DND-41 (cell line): Measurements from ENCODE around the gene CAPG.

Experiments used
- ATAC-seq: fragments of 200-7000 bp; cut with Tn5 transposase; 3 replicates; pipeline ENCODE4 v1.9.1; 2021; ENCODE audit warnings: low read depth; ENCODE audit not compliant: insufficient read depth
- DNase-seq: peaks from one replicate; pipeline ENCODE4 v3.0.0-alpha.2; 2020
- H2AFZ ChIP-seq: 2 replicates; pipeline ENCODE4 v1.6.0; 2012; ENCODE audit warnings: low read depth, low read length
- H3K27ac ChIP-seq: 2 replicates; pipeline ENCODE4 v1.5.1; 2012; ENCODE audit warnings: low read length, inconsistent platforms
- H3K27me3 ChIP-seq: fragments of 200-600 bp; sonication (generic); 2 replicates; pipeline ENCODE4 v1.6.0; 2012; ENCODE audit warnings: low read length, mild to moderate bottlenecking, inconsistent platforms; ENCODE audit not compliant: insufficient read depth, poor library complexity
- H3K36me3 ChIP-seq: 2 replicates; pipeline ENCODE4 v1.5.1; 2012; ENCODE audit warnings: low read length, inconsistent platforms; ENCODE audit not compliant: insufficient read depth
- H3K4me1 ChIP-seq: 2 replicates; pipeline ENCODE4 v1.5.1; 2012; ENCODE audit warnings: mild to moderate bottlenecking, low read length; ENCODE audit not compliant: insufficient read depth
- H3K4me2 ChIP-seq: 2 replicates; pipeline ENCODE4 v1.6.0; 2012; ENCODE audit warnings: mild to moderate bottlenecking, moderate library complexity, low read length, inconsistent platforms; ENCODE audit not compliant: insufficient read depth
- H3K4me3 ChIP-seq, 2 experiments: fragments of 200-600 bp in 1 of 2; shearing (Covaris generic) in 1 of 2; 2 replicates each; pipeline ENCODE4 v1.5.1; 2012 to 2016; ENCODE audit warnings: inconsistent platforms in 2 of 2, low read length in 2 of 2, mild to moderate bottlenecking in 2 of 2, low read depth in 1 of 2, moderate library complexity in 1 of 2
- H3K79me2 ChIP-seq: 2 replicates; pipeline ENCODE4 v1.6.0; 2012; ENCODE audit warnings: low read length, inconsistent platforms; ENCODE audit not compliant: insufficient read depth
- H3K9ac ChIP-seq: 2 replicates; pipeline ENCODE4 v1.6.0; 2012; ENCODE audit warnings: low read depth, mild to moderate bottlenecking, inconsistent platforms, low read length, moderate library complexity
- H3K9me3 ChIP-seq: 2 replicates; pipeline ENCODE4 v1.5.1; 2012; ENCODE audit warnings: low read length, moderate library complexity, mild to moderate bottlenecking, inconsistent platforms; ENCODE audit not compliant: insufficient read depth, severe bottlenecking
- H4K20me1 ChIP-seq: 2 replicates; pipeline ENCODE4 v1.6.0; 2012; ENCODE audit warnings: low read length; ENCODE audit not compliant: insufficient read depth
- CTCF ChIP-seq: IDR thresholded peaks from 2 replicates; pipeline ENCODE4 v1.5.1; 2012; ENCODE audit warnings: borderline replicate concordance, low read length, moderate library complexity, mild to moderate bottlenecking; ENCODE audit not compliant: poor library complexity, severe bottlenecking; ENCODE audit errors: extremely low read depth
- EZH2 ChIP-seq: IDR thresholded peaks from 3 replicates; pipeline ENCODE4 v1.6.1; 2012; ENCODE audit warnings: borderline replicate concordance, low read depth, mild to moderate bottlenecking, moderate library complexity, low read length, inconsistent platforms; ENCODE audit not compliant: severe bottlenecking

The CAPG gene

GRCh38 chr2:85399183-85399455 lies 11.0 kb downstream of the CAPG start:
- Histone ChIP-seq H3K4me3 (no peak overlapping the region), H3K79me2 (peaks cover 32% of the 10 kb centered on the region), H3K9me3 (peaks cover 2% of the 10 kb centered on the region), H2AFZ (no peak overlapping the region), H3K9ac (no peak overlapping the region), H3K4me2 (no peak overlapping the region), H3K4me1 (peaks cover 4% of the 10 kb centered on the region), H3K27me3 (no peaks in the 10 kb centered on the region), H3K36me3 (peaks cover 79% of the 10 kb centered on the region), H3K27ac (peak overlapping the region; percentile 30; the same call in 1 of the 2 replicates), H4K20me1 (no peaks in the 10 kb centered on the region)
- TF ChIP-seq CTCF = no peak
- TF ChIP-seq EZH2 = no peak
- DNase-seq (no peak), ATAC-seq (no peak)

- no peak overlapping the region for H3K9ac ChIP-seq
- no peak overlapping the region for H2AFZ ChIP-seq
- TF ChIP-seq EZH2 = no peak
- no peak for TF ChIP-seq CTCF
- no peaks in the 10 kb centered on the region for H3K9me3 ChIP-seq
- H3K4me1 ChIP-seq = no peaks in the 10 kb centered on the region
- H4K20me1 ChIP-seq = no peaks in the 10 kb centered on the region
- 0 out of 3 replicates have a peak, but pooled peaks have one; percentile 13 for ATAC-seq
- no peak for DNase-seq
- no peaks in the 10 kb centered on the region for H3K27me3 ChIP-seq
- no peak overlapping the region for H3K4me2 ChIP-seq
- peak overlapping the region; percentile 35; the same call in 1 of the 2 replicates for H3K27ac ChIP-seq
- H3K36me3 ChIP-seq = peaks cover 83% of the 10 kb centered on the region
- H3K79me2 ChIP-seq = peaks cover 27% of the 10 kb centered on the region
- no peak overlapping the region for H3K4me3 ChIP-seq
Observed at GRCh38 chr2:85398426-85399182, 11.6 kb downstream of the CAPG start.

DNA sequence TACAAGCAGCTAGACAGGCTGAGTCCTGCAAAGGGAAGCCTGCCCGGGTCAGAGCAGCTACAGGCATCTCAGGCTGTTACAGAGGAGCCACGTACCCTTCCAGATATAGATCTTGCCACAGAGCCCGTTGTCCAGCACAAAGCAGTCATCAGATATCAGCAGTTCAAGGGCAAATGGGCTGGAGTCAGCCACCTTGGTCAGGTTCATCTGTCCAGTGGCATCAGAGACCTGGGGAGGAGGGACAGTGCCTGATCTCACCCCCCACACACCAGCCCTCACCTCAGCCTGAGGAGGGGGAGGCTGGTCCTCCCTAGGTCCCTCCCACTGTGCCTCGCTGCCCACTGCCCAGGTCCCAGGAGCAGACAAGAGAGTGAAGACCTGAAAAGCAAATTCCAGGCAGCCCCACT lies 12.2 kb downstream of the CAPG start:
- H3K9ac ChIP-seq = no peak overlapping the region
- H3K36me3 ChIP-seq = peaks cover 83% of the 10 kb centered on the region
- H3K9me3 ChIP-seq = no peaks in the 10 kb centered on the region
- H3K4me3 ChIP-seq = no peak overlapping the region
- H4K20me1 ChIP-seq = no peaks in the 10 kb centered on the region
- peak overlapping the region; percentile 35; the same call in 1 of the 2 replicates for H3K27ac ChIP-seq
- ATAC-seq (no peak), DNase-seq (no peak)
- H3K27me3 ChIP-seq = no peaks in the 10 kb centered on the region
- H3K79me2 ChIP-seq = peaks cover 20% of the 10 kb centered on the region
- no peaks in the 10 kb centered on the region for H3K4me1 ChIP-seq
- TF ChIP-seq EZH2 (no peak), CTCF (no peak)
- no peak overlapping the region for H3K4me2 ChIP-seq
- no peak overlapping the region for H2AFZ ChIP-seq
